Liver (tissue), 9 donors: ENCODE data around the gene TRMO. TPM values are rescaled to one million over a fixed set of nuclear protein-coding genes. Genes with fewer than 3 reads are reported as not detected.

Experiments used
- DNase-seq: peaks from one replicate; pipeline ENCODE4 v3.0.0-alpha.2; 2017; ENCODE audit warnings: low spot score
- H3K27ac ChIP-seq, 2 donors: one replicate each; pipeline ENCODE4 v1.7.0; 2013; ENCODE audit warnings: inconsistent platforms in 2 of 2, low read length in 2 of 2, control low read depth in 1 of 2, low read depth in 1 of 2, mild to moderate bottlenecking in 1 of 2
- H3K27me3 ChIP-seq, 4 donors: one replicate each; pipeline versions ENCODE4 v1.6.1 to v1.7.0; 2013; ENCODE audit warnings: low read length in 3 of 4, inconsistent platforms in 1 of 4, mild to moderate bottlenecking in 1 of 4, moderate library complexity in 1 of 4; ENCODE audit not compliant: control insufficient read depth in 4 of 4, insufficient read depth in 4 of 4
- H3K36me3 ChIP-seq, 4 donors: one replicate each; pipeline versions ENCODE4 v1.6.1 to v1.7.0; 2013; ENCODE audit warnings: low read length in 3 of 4, mild to moderate bottlenecking in 3 of 4, low read depth in 1 of 4, moderate library complexity in 1 of 4; ENCODE audit not compliant: control insufficient read depth in 4 of 4, insufficient read depth in 3 of 4
- H3K4me1 ChIP-seq, 4 donors: one replicate each; pipeline versions ENCODE4 v1.6.1 to v1.7.0; 2013; ENCODE audit warnings: low read length in 3 of 4, mild to moderate bottlenecking in 3 of 4, moderate library complexity in 1 of 4; ENCODE audit not compliant: control insufficient read depth in 4 of 4, insufficient read depth in 4 of 4
- H3K4me3 ChIP-seq, 3 donors: one replicate each; pipeline versions ENCODE4 v1.6.1 to v1.7.0; 2013; ENCODE audit warnings: low read length in 3 of 3, control low read depth in 1 of 3, low read depth in 1 of 3, mild to moderate bottlenecking in 1 of 3
- H3K9ac ChIP-seq, 2 donors: one replicate each; pipeline ENCODE4 v1.7.0; 2013; ENCODE audit warnings: low read length in 2 of 2, mild to moderate bottlenecking in 2 of 2, moderate library complexity in 2 of 2, control low read depth in 1 of 2, low read depth in 1 of 2
- H3K9me3 ChIP-seq, 4 donors: one replicate each; pipeline versions ENCODE4 v1.6.1 to v1.7.0; 2013; ENCODE audit warnings: low read length in 3 of 4; ENCODE audit not compliant: control insufficient read depth in 4 of 4
- ATF3 ChIP-seq: IDR thresholded peaks from 2 replicates; pipeline ENCODE4 v1.6.1; 2016; ENCODE audit warnings: antibody characterized with exemption
- CTCF ChIP-seq: fragments of 150-350 bp; IDR thresholded peaks from 2 replicates; pipeline ENCODE4 v1.5.1; 2017; ENCODE audit warnings: improper control_type of control experiment, low read depth, low read length; ENCODE audit not compliant: missing input control
- EGR1 ChIP-seq, 2 donors: IDR thresholded peaks; 2 replicates each; pipeline ENCODE4 v1.6.1; 2016 to 2018; ENCODE audit warnings: antibody characterized with exemption in 2 of 2, low read depth in 2 of 2
- FOXA1 ChIP-seq: IDR thresholded peaks from 2 replicates; pipeline ENCODE4 v1.6.1; 2016; ENCODE audit warnings: antibody characterized with exemption
- FOXA2 ChIP-seq: IDR thresholded peaks from 2 replicates; pipeline ENCODE4 v1.6.1; 2016; ENCODE audit warnings: antibody characterized with exemption
- GABPA ChIP-seq, 2 donors: IDR thresholded peaks in 1 of 2; conservative IDR thresholded peaks in 1 of 2; 2 replicates each; pipeline ENCODE4 v1.6.1; 2016; ENCODE audit warnings: antibody characterized with exemption in 2 of 2, mild to moderate bottlenecking in 1 of 2, moderate library complexity in 1 of 2
- HNF4A ChIP-seq, 2 donors: conservative IDR thresholded peaks; 2 replicates each; pipeline ENCODE4 v1.6.1; 2016; ENCODE audit warnings: antibody characterized with exemption in 2 of 2, mild to moderate bottlenecking in 2 of 2
- HNF4G ChIP-seq: IDR thresholded peaks from 2 replicates; pipeline ENCODE4 v1.6.1; 2016; ENCODE audit warnings: antibody characterized with exemption
- JUND ChIP-seq, 2 donors: IDR thresholded peaks; 2 replicates each; pipeline ENCODE4 v1.6.1; 2016; ENCODE audit warnings: antibody characterized with exemption in 2 of 2
- MAX ChIP-seq: IDR thresholded peaks from 2 replicates; pipeline ENCODE4 v1.6.1; 2016; ENCODE audit warnings: antibody characterized with exemption
- NR2F2 ChIP-seq: IDR thresholded peaks from 2 replicates; pipeline ENCODE4 v1.6.1; 2016; ENCODE audit warnings: antibody characterized with exemption
- RAD21 ChIP-seq, 2 donors: IDR thresholded peaks; 2 replicates each; pipeline ENCODE4 v1.6.1; 2016; ENCODE audit warnings: antibody characterized with exemption in 2 of 2, mild to moderate bottlenecking in 2 of 2
- REST ChIP-seq: IDR thresholded peaks from 2 replicates; pipeline ENCODE4 v1.6.1; 2016; ENCODE audit warnings: antibody characterized with exemption, mild to moderate bottlenecking
- RXRA ChIP-seq, 2 donors: IDR thresholded peaks; 2 replicates each; pipeline ENCODE4 v1.6.1; 2017 to 2018; ENCODE audit warnings: antibody characterized with exemption in 2 of 2, mild to moderate bottlenecking in 1 of 2
- SP1 ChIP-seq: IDR thresholded peaks from 2 replicates; pipeline ENCODE4 v1.6.1; 2018; ENCODE audit warnings: antibody characterized with exemption, mild to moderate bottlenecking
- TAF1 ChIP-seq: conservative IDR thresholded peaks from 2 replicates; pipeline ENCODE4 v1.6.1; 2016; ENCODE audit warnings: antibody characterized with exemption, mild to moderate bottlenecking
- YY1 ChIP-seq: IDR thresholded peaks from 2 replicates; pipeline ENCODE4 v1.6.1; 2016; ENCODE audit warnings: antibody characterized with exemption, mild to moderate bottlenecking
- ZBTB33 ChIP-seq: IDR thresholded peaks from 2 replicates; pipeline ENCODE4 v1.6.1; 2016; ENCODE audit warnings: antibody characterized with exemption
- WGBS: extraction: QIAGEN DNeasy Blood & Tissue Kit; methylation state at CpG from one replicate; pipeline ENCODE4 v1.1.7; 2013; 5-methylcytosine and 5-hydroxymethylcytosine counted together
- polyA plus RNA-seq, 2 donors: library from polyadenylated mRNA; stranded (reverse) in 1 of 2; unstranded in 1 of 2; fragments of 200-250 nt in 1 of 2; fragments of >200 nt in 1 of 2; fragmentation: Nextera tagmentation in 1 of 2; extraction: Ambion mirVana in 1 of 2; gene quantifications; one replicate each; pipeline versions ENCODE4 v1.2.1 to v1.2.3, GENCODE V29; 2013 to 2015
- total RNA-seq, 2 donors: library from RNA; depleted of rRNA; stranded (reverse); fragments of >200 nt; gene quantifications; one replicate each; pipeline ENCODE4 v1.2.3, GENCODE V29; 2014
- donor health status: healthy.
- donor health status: healthy.
- donor health status: healthy.
- donor health status: healthy.
- donor health status: healthy.

TRMO gene
- total and polyA plus RNA-seq, 4 donors, result 7.0 to 13.2 (median 9.7) TPM

- no peak for DNase-seq
- Histone ChIP-seq H3K27me3 (no peaks in the 10 kb centered on the region), H3K9me3 (no peaks in the 10 kb centered on the region), H3K4me1 (peaks cover 3 to 18% (median 10%) of the 10 kb centered on the region in 4 donors), H3K36me3 (peaks cover 0 to 11% (median 6%) of the 10 kb centered on the region in 4 donors), H3K4me3 (no peak overlapping the region), H3K27ac (no peak overlapping the region), H3K9ac (peak overlapping the region in 1 of 2 donors; percentile 19)
- TF ChIP-seq EGR1 (IDR thresholded peaks at IDR 0.05; ENCODE audit: low read depth in 2 of 2) (no peak), MAX (no peak), FOXA1 (no peak), HNF4G (no peak), FOXA2 (no peak), NR2F2 (no peak), TAF1 (no peak), SP1 (no peak), ATF3 (no peak), GABPA (IDR thresholded peaks at IDR 0.05 in 1 of 2, conservative IDR thresholded peaks at IDR 0.05 in 1 of 2) (no peak)
These were observed 3.0 kb downstream of the TRMO start for GRCh38 chr9:97919217-97919813.

- Histone ChIP-seq H3K36me3 (peaks cover 0 to 11% (median 6%) of the 10 kb centered on the region in 4 donors), H3K9me3 (no peaks in the 10 kb centered on the region), H3K27ac (no peak overlapping the region), H3K27me3 (no peaks in the 10 kb centered on the region), H3K9ac (no peak overlapping the region), H3K4me3 (no peak overlapping the region), H3K4me1 (peaks cover 3 to 18% (median 8%) of the 10 kb centered on the region in 4 donors)
- no peak for DNase-seq
- 75% methylated on average over 4 of the region's 4 CpGs for WGBS
- no peak for TF ChIP-seq FOXA2
- no peak for TF ChIP-seq HNF4G
- no peak for TF ChIP-seq NR2F2
- no peak for TF ChIP-seq RXRA (IDR thresholded peaks at IDR 0.05)
- TF ChIP-seq EGR1 (IDR thresholded peaks at IDR 0.05; ENCODE audit: low read depth in 2 of 2), result no peak
- TF ChIP-seq ATF3, result no peak
- TF ChIP-seq GABPA (IDR thresholded peaks at IDR 0.05 in 1 of 2, conservative IDR thresholded peaks at IDR 0.05 in 1 of 2), result no peak
- no peak for TF ChIP-seq FOXA1
- no peak for TF ChIP-seq SP1
- no peak for TF ChIP-seq CTCF
- TF ChIP-seq ZBTB33, result no peak
- TF ChIP-seq HNF4A (conservative IDR thresholded peaks at IDR 0.05), result no peak
- no peak for TF ChIP-seq REST
- no peak for TF ChIP-seq RAD21 (IDR thresholded peaks at IDR 0.05)
- no peak for TF ChIP-seq YY1
- TF ChIP-seq MAX, result no peak
- TF ChIP-seq TAF1, result no peak
- TF ChIP-seq JUND (IDR thresholded peaks at IDR 0.05), result no peak
These were observed 3.7 kb downstream of the TRMO start for GRCh38 chr9:97918611-97919010.
